HG03097 (cell line): Measurements from ENCODE around the gene L1CAM.
"Not testable (repeated sequence)": the region's sequence is repeated elsewhere in the genome, so short reads cannot be mapped to it uniquely, and the experiment has no call there.

ENCODE experiments used
- ATAC-seq: cut with Tn5 transposase; IDR thresholded peaks from one replicate; pipeline ENCODE4 v1.9.1; 2021; ENCODE audit not compliant: unreplicated experiment, low FRiP score

L1CAM gene

GRCh38 chrX:153832728-153833127 lies 53.2 kb downstream of the L1CAM start:
- ATAC-seq = no peak

GRCh38 chrX:153831429-153832150 lies 54.4 kb downstream of the L1CAM start:
- no peak for ATAC-seq

GRCh38 chrX:153830640-153831428 lies 55.1 kb downstream of the L1CAM start:
- ATAC-seq = no peak

GRCh38 chrX:153829799-153830639 lies 56.0 kb downstream of the L1CAM start, which contains the start of gene PDZD4:
PDZD4 (minus strand) TSS chrX:153830544; CDS start chrX:153830298, 246 bp downstream.
- ATAC-seq = no peak

- ATAC-seq = no peak
Observed at GRCh38 chrX:153829549-153829798, 56.5 kb downstream of the L1CAM start.

GRCh38 chrX:153828723-153829548 lies 57.0 kb downstream of the L1CAM start:
- ATAC-seq = no peak

- no peak for ATAC-seq
Observed at GRCh38 chrX:153828308-153828707, 57.7 kb downstream of the L1CAM start.

- ATAC-seq = no peak
Observed at GRCh38 chrX:153827903-153828302, 58.1 kb downstream of the L1CAM start.

GRCh38 chrX:153827016-153827415 lies 59.0 kb downstream of the L1CAM start:
- ATAC-seq = no peak

GRCh38 chrX:153825042-153825441 lies 60.9 kb downstream of the L1CAM start:
- no peak for ATAC-seq

- no peak for ATAC-seq
Observed at GRCh38 chrX:153824348-153824747, 61.6 kb downstream of the L1CAM start.

GRCh38 chrX:153821066-153821465 lies 64.9 kb downstream of the L1CAM start:
- no peak for ATAC-seq

- no peak for ATAC-seq
Observed at GRCh38 chrX:153820601-153821000, 65.4 kb downstream of the L1CAM start.

- no peak for ATAC-seq
Observed at GRCh38 chrX:153819384-153820040, 66.5 kb downstream of the L1CAM start.

- no peak for ATAC-seq
Observed at GRCh38 chrX:153818571-153819383, 67.2 kb downstream of the L1CAM start.

- ATAC-seq = not testable (repeated sequence)
Observed at GRCh38 chrX:153818064-153818463, 67.9 kb downstream of the L1CAM start.

- no peak for ATAC-seq
Observed at GRCh38 chrX:153816831-153817690, 68.9 kb downstream of the L1CAM start.
